ELF-1 (cell line): ENCODE results near the gene CORO7.
"Not testable (repeated sequence)": the region's sequence is repeated elsewhere in the genome, so short reads cannot be mapped to it uniquely, and the experiment has no call there.

Experiments
- DNase-seq: peaks from one replicate; pipeline ENCODE4 v3.0.0-alpha.2; 2016; ENCODE audit warnings: low read depth, low spot score

The CORO7 gene

DNA sequence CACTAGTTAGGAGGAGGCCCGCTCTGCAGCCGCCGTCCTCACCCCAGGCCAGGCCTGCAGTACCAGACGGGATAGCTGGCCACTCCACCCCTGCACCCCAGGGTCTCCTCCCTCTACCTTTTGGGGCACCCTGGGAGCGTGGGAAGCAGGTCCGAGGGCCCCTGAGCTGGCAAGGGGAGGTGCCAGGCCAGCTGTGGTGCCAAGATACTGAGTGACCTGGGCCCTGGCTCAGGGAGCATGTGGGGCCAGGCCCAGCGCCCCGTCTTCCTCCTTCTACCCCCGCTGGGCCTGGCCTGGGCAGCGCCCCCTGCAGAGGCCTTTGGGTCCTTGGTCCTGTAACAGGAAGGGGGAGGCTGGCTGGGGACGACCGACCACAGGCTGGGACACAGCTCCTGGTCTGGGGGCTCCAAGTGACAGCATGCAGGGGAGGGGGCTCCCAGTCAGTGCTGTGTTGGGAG is 78.2 kb downstream of the CORO7 start:
- DNase-seq, result no peak

DNA sequence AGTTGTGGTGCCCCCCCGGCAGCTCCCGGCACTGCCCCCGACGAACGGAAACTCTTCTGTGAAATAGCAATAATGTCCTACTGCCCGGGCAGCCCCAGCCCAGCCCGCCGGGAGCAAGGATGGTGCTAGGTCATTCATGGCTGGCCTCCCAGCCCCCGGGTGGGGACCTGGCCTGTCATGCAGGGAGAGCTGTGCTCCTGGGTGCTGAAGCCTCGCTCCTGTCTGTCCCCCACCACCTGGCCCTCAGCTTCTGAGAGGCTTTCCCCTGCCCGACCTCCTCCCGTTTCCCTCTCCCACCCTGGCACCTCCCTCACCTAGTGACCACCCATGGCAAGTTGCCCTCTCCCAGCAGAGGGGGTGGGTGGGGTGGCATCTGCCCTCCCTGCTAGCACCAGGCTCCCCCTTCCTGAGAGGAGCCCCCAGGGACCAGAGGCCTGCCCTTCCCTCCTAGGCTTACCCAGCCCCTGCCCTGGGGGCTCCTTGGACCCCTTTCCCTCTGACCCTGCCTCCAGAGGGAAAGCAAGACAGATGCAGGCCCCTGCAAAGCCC is 78.8 kb downstream of the CORO7 start:
- no peak for DNase-seq

DNA sequence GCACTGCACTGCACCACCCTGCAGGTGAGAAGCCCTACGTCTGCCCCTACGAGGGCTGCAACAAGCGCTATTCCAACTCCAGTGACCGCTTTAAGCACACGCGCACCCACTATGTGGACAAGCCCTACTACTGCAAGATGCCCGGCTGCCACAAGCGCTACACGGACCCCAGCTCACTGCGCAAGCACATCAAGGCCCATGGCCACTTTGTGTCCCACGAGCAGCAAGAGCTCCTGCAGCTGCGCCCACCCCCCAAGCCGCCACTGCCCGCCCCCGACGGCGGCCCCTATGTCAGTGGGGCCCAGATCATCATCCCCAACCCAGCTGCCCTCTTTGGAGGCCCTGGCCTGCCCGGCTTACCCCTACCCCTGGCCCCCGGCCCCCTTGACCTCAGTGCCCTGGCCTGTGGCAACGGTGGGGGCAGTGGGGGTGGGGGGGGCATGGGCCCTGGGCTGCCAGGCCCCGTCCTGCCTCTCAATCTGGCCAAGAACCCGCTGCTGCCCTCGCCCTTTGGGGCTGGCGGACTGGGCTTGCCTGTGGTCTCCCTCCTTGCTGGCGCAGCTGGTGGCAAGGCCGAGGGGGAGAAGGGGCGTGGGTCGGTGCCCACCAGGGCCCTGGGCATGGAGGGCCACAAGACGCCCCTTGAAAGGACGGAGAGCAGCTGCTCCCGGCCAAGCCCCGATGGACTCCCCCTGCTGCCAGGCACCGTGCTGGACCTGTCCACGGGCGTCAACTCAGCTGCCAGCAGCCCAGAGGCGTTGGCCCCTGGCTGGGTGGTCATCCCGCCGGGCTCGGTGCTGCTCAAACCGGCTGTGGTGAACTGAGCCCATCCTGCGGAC is 79.5 kb downstream of the CORO7 start:
- no peak for DNase-seq

DNA sequence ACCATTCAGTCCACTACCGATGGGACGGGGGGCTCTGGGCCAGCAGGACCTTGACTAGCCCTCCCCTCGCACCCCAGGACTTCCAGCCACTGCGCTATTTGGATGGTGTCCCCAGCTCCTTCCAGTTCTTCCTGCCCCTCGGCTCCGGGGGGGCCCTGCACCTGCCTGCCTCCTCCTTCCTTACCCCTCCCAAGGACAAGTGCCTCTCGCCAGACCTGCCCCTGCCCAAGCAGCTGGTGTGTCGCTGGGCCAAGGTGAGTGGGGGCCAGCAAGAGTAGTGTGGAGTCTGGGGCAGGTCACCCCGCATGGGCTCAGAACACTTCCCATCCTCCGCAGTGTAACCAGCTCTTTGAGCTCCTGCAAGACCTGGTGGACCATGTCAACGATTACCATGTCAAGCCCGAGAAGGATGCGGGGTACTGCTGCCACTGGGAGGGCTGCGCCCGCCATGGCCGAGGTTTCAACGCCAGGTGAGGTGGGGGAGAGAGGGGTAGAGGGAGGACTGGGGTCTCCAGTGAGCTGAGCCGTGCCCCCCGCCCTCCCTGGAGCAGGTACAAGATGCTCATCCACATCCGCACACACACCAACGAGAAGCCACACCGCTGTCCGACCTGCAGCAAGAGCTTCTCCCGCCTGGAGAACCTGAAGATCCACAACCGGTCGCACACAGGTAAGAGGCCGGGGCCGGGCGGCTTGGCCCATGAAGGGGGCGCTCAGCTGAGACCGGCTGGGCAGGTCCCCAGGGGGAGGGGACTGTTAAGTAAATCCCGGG is 81.5 kb downstream of the CORO7 start:
- DNase-seq, result peak; percentile 36

DNA sequence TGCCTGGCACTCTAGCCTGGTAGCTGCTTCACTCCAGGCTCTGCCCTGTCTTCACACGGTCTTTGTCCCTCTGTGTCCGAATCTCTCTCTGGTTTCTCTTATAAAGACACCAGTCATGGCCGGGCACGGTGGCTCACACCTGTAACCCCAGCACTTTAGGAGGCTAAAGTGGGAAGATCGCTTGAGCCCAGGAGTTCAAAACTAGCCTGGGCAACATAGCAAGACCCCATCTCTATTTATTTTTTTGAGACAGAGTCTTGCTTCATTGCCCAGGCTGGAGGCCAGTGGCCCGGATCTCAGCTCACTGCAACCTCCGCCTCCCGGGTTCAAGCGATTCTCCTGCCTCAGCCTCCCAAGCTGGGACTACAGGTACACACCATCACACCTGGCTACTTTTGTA is 82.7 kb downstream of the CORO7 start:
- not testable (repeated sequence) for DNase-seq

DNA sequence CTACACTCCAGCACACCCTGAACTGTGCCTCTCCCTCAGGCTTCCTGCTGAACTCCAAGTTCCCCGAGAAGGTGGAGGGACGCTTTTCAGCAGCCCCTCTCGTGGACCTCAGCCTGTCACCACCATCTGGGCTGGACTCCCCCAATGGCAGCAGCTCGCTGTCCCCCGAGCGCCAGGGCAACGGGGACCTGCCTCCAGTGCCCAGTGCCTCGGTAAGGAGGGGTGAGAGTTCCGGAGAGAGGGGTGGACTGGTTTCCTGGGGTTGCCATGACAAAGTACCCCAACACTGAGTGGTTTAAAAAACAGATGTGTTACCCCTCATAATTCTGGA is 83.1 kb downstream of the CORO7 start:
- DNase-seq, result no peak

DNA sequence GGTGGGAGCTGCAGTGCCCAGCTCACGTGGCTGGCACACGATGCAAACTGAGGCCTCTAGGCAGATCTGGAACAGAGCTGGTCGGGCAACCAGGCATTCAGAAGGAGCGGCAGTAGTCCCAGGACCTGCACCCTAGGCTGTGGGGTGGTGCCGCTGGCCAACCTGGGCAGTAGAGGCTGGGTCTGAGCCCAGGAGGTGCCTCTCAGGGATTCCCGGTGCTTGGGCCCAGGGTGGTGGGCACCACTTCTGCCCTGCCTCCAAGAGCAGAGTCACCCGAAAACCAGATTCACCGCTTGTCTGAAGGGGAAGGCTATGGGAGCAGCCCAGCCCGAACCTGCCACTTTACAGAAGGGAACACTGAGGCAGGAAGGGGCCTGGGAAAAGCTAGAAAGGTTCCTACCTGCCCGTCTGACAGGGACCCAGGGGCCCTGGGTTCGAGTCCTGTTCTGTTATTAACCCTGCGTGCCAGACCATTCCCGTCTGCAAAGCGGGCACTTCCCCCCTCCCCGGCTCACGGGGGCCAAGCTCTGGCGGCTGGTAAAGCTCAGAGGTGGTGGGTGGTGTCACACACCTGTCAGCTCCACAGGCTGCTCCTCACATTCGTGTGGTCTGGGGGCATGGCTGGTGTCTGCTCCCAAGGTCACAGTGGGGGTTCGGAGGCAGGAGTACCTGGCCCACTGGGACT is 83.6 kb downstream of the CORO7 start:
- DNase-seq, result no peak

DNA sequence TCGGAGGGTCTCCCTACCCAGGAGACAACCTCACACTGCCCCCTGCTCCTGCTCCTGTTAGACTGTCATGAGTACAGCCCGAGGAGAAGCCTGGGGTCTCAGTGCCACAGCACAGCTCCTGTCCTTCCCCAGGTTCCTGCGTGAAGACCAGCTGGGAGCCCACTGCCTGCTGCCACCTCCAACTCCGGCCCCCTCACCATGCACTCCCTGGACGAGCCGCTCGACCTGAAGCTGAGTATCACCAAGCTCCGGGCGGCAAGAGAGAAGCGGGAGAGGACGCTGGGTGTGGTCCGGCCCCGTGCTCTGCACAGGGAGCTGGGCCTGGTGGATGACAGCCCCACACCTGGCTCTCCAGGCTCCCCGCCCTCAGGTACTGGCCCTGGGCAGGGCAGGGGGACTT is 84.3 kb downstream of the CORO7 start:
- DNase-seq, result no peak

DNA sequence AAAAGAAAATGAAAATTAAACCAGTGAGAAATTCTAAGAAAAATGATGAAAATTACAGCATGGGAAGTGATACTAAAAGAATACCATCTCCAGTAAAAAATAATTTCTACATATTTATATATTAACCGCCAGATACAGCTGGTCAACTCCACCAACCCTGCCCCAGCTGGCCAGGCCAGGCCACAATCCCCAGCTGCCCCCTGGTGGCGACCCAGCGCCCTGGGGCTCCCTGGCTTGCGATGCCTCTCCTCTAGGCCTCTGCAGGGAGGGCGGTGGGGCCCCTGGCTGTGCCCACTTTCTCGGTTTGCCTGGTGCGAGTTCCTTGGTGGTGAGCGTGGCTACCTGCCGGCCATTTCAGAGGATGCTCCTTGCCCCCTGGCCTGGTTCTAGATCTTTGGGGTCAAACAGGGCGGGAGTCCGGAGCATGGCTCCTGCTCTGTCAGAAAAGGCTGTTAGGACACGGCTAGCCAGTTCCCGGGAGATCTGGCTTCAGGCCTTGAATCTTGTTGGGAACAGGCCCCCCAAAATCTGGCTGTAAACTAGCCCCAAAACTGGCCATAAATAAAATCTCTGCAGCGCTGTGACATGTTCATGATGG is 86.0 kb downstream of the CORO7 start:
- DNase-seq, result peak; percentile 74

DNA sequence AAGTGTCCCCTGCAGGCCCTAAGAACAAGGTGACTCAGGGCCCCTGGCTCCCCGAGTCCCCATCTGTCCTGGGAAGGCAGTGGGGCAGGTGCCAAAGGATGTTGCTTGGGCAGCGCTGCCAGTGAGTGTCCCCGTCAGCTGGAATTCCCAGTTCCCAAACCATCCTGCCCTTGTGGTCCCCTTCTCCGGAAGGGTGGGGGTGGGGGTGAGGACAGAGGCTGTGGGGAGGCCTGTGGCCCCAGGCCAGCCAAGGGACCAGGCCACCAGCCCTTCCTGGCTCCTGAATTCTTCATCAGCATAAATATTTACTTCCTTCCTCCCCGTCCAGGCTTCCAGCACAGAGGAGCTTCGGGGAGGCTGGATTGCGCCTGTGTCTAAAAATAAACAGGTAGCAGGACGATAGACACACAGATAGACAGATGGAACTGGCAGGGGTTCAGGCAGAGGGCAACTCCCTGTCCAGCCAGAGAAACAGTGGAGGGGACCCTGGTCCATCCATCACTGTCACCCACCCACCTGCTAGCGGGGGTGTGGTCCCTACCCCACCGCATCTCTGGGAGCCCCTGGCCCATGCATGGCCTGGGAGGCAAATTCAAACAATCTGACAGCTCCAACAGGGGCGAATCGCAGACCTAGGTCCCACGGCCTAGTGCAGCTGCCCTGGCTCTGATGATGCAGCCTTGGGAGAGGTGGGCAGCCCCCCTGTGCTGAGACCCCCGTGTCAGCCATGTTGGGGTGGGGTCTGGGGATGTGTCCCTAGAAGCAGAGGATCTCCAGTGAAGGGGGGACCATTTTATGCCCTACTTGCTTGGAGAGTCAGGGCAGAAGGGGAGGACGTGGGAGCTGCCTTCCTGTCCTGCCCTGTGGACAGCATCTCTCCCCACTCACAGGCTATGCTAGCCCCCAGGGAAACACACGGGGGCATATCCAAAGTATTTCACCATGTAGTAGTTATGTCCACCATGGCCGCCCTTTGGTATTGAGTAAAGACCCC is 87.3 kb downstream of the CORO7 start:
- DNase-seq, result no peak

DNA sequence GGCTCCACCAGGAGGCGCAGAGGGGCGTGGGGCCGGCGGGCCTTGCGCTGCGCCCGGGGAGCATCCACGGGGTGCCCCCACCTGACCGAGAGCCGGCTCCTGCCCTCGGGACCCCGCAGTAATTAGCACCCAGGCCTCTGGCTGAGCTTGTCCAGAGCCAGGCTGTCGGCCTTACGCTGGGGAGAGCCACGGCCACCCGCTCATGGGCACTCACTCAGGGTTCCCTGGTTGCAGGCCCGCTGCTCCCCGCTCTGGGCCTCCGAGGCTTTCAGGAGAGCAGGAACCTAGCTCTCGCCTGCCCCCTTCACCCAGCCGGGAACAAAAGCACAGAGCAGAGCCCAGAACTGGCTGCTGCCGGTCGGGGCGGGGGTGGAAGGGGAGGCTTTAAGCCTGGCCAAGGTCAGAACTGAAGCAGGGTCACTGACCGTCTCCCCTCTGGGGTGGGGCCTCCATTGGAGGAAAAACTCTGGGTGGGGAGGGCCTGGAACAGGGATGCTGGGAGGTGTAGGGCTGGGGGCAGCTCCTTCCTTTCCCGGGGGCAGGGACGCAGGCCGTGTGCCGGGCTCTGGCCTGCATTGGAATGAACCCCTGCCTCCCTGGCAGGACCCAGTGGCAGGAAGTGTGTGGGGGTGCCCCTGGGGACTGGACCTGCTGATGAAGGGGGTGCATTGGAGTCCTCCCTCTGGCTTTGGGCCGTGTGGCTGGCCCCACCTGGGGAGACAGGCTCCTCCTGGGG is 88.2 kb downstream of the CORO7 start:
- peak; percentile 86 for DNase-seq

DNA sequence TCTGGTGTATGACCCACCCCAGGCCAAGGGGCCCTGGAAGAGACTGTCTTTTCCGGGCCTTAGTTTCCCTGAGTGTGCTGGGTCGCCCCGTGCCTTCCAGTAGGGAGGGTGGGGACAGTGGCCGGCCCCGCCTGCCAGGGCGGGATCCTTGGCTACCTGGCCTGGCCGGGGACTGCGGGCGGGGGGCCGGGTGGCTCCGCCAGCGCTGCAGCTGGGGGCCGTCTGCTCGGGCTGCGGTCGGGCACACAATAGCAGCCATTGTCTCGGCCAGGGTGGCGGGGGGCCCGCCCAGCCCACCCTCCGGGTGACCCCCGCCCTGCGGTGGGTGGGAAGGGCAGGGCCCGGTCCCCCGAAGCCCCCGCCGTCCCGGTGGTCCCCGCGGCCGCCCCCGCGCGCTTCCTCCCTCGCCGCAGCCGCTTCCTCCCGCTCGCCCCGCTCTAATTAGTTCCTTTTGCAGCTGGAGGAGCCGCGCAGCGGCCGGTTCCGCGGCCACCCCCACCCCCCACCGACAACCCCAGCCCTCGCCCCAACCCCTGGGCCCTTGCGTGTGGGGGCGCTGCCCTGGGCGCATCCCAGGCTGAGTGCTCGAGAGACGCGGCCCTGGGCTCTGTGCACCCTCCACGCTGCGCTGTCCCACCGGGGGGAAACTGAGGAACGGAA is 88.9 kb downstream of the CORO7 start:
- no peak for DNase-seq

DNA sequence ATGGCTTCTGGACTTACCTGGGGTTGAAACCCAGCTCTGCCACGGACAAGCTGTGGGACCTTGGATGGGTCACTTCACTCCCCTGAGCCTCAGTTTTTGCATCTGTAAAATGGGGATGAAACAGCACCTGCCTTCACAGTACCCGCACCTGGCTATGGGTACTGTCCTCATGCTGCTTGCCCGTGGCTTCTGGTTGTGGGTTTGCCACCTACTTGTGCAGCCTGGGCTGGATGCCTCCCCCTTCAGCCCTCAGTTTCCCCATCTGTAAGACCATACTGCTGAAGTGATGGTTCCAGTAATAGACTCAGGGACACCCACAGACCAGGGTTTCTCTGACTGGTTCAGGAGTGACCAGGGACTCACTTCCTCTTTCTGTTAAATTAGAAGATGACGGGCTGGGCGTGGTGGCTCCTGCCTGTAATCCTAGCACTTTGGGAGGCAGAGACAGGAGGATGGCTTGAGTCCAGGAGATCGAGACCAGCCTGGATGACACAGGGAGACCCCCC is 91.1 kb downstream of the CORO7 start:
- no peak for DNase-seq

DNA sequence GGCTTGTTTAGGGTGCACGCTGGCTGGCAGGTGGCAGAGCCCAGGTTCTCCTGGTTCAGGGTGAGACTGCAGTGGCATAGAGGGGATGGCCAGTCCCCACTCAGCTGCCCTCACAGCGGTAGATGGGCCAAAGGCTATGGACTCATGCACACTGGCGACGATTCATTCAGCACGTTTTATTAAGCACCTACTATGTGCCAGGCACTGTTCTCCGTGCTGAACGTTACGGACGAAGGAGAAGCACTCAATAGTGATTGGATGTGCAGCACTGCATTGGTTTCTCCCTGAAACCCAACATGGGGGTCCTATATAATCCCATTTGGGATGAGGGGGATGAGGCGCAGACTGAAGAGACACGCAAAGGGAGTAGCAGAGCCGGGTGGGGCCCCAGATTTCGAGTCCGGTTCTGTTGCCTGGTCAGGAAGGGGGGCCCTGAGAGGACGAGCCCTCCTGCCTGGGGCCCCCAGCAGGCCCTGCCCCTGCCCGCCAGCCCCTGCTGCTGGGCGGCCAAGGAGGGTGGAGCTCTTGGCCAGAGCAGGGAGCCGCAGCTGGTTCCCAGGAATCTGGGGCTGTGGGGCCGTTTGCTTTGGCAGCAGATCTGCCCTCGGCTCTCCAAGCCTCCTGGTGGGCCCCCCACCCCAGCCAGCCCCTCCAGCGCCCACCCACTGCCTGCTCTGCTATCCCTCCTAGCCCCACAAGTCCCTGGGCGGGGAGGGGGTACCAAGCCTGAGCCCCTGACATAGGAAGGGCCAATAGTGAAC is 91.7 kb downstream of the CORO7 start:
- peak; percentile 2 for DNase-seq

DNA sequence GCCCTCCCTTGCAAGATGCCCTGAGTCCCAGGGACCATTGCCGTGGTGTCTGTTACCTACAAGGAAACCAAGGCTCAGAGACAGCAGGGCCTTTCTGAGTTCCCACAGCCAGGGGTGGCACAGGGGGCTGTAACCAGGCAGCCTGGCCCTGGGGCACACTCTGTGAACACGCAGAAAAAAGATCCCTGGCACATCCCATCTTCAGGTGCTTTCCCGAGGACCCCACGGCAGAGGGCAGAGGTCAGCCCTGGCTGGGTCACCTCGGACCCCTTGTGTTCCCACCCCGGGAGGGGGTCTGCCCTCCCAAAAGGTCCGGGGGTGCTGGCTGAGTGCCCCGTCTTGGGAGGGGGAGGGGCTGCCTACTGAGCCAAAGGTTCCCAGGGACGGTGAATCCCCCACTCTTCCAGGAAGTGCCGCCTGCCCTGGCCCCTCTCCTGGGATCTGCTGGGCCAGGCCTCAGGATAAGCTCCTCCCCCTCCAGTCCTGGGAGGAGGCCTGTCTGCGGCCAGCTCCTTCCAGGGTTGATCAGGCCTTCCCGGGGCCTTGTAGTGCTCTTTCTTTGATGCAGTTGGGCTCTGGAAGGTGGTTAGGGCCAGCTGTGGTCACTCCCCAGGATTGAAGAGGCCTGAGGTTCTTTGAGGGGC is 92.4 kb downstream of the CORO7 start:
- DNase-seq, result peak; percentile 82

DNA sequence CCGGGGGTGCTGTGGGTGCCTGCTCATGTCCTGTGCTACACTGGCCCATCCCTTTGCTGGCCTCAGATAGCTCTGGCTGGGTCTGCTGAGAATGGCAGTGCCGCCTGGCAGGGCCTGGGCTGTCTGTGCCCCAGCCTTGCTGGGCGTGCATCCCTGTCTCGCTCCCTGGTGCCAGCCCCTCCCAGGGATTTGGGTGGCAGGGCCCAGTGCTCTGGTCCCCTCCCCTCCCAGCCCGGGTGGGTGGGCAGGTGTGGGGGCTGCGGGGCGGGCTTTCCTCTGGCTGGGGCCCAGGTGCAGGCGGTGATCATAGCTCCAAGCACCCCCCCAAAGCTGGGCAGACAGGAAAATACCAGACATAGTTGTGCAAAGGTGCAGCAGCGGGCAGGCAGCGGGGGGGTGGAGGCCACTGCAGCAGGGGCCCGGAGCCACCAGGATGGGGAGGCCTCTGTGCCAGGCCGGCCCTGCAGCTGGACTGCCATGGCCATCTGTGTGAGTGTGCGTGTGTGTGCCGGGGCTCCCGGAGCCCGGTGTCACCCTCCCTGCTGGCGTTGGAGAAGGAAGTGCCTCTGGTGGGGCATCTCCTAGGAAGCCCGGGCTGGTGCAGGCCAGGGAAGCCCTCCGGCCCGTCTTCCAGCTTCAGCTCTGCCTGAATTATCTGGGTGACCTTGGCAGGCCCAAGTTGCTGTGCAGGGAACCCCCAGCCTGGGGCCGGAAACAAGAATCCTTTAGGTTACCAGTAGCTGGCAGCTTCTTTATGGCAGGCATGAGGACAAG is 93.1 kb downstream of the CORO7 start:
- no peak for DNase-seq
